Measurements from ENCODE around the gene ZSCAN5A.
"Not testable (repeated sequence)": the region's sequence is repeated elsewhere in the genome, so short reads cannot be mapped to it uniquely, and the experiment has no call there.

The ZSCAN5A gene

DNA sequence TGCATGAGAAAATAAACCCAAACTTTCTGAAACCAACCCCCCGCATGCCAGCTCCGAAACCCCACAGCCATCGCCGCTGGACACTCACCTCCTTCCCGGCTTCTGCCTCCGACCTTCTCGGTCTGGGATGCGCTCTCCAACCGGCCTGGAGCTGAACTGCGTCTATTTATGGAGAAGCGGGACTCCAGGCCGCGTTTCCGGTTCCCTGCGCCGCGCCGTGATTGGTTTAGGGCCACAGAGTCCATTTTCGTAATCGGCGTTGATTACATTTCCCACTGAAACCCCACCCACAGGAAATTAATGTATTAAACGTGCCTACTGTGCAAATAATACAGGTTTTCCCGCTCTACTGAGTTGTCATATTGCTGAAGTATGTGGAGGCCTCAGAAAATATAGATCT lies 117.0 kb downstream of the ZSCAN5A start, which contains the start of gene ZSCAN5B:
Gene ZSCAN5B, minus strand, starts transcription at position 138 of the 400 bp plus-strand sequence. CDS start 4,731 bp downstream, outside the sequence.
- not testable (repeated sequence) for DNase-seq

DNA sequence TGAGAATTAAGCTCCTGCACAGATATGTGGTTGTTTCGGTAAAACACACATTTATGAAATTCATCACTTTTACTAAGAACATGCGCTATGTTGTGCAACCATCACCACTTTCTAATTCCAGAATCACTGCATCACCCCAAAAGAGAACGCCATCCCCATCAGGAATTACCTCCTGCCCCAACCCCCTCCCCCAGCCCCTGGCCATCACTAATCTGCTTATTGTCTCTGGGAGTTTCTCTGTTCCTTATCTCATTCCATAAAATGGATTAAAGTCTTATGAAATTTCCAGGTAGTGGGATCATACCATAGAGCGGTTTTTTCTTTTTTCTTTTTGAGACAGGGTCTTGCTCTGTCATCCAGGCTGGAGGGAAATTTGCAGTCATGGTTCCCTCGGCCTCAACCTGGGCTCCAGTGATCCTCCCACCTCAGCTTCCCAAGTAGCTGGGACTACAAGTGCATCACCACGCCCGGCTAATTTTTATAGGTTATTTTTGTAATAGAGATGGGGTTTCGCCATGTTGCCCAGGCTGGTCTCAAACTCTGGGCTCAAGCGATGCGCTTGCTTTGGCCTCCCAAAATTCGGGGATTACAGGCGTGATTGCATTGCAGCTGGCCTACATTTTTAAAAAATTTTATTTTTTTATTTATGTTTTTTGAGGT lies 120.5 kb downstream of the ZSCAN5A start:
- DNase-seq = no peak

DNA sequence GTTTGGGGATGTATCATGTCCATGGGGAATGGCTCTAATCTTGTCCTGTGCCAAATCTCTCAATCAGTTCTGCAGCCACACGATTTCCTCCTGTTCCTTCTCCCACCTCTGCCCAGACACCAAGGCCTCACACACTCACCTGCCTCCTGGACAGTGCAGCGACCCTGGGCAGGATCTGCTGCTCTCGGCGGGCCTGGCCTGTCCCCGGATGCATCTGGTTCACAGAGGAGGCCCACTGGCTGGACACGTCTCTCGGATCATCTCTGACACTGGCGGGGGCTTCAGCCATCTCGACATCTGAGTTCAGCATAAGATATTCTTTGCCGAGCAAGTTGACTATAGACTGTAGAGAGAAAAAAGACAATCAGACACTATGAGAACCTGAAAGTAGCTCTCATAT lies 122.9 kb downstream of the ZSCAN5A start:
- no peak for DNase-seq

DNA sequence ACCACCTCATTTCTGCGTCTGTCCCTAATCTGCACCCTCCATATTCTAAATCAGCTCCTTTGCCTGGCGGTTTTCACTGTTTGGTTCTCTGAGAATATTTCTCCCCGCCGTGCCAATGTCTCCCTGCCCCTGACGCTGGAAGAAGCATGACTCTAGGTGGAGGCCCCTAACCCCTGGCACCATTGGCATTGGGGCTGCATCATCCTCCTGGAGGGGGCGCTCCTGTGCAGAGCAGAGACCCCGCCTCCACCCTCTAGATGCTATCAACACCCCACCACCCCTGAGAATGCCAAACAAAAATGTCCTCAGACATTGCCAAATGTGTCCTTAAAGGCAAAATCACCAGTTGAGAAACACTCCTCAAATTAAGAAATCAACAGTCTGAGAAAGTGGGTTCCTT lies 123.5 kb downstream of the ZSCAN5A start:
- no peak for DNase-seq

DNA sequence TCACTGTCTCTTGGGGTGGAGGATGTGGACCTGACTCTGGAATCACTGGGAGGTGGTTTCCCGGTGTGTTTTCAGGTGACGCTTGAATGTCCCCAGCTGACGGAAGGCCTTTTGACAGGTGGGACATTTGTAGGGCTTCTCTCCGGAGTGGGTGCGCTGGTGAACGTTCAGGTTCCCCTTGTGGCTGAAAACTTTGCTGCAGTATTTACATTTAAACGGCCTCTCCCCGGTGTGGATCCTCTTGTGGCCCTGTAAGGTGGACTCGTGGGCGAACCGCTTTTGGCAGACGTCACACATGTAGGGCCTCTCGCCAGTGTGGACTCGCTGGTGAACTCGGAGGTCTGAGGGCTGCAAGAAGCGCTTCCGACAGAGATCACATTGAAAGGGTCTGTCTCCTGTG lies 124.9 kb downstream of the ZSCAN5A start:
- no peak for DNase-seq

DNA sequence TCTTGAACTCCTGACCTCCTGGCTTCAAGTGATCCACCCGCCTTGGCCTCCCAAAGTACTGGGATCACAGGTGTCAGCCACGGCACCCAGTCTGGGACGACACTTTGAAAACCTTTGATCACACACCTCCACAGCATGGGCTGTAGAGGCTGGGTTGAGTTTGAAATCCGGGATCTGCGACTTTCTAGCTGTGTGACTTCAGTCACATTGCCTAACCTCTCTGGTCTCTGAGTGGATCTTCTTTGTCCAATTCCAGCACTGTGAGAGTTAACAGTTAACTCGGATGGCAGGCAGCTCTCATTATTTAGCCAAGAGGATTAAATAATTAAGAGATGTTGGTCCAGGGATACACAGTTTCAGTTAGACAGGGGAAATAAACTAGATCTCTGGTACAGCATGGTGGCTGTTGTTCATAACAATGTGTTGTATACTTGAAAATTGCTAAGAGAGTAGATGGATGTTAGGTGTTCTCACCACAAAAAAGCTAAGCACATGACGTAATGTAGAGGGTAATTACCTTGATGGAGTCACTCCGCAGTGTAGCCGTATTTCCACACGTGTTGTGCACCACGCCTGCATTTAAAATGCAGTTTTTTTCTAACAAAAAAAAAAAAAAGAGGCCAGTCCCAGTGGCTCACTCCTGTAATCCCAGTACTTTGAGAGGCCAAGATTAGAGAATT lies 136.9 kb downstream of the ZSCAN5A start:
- no peak for DNase-seq

DNA sequence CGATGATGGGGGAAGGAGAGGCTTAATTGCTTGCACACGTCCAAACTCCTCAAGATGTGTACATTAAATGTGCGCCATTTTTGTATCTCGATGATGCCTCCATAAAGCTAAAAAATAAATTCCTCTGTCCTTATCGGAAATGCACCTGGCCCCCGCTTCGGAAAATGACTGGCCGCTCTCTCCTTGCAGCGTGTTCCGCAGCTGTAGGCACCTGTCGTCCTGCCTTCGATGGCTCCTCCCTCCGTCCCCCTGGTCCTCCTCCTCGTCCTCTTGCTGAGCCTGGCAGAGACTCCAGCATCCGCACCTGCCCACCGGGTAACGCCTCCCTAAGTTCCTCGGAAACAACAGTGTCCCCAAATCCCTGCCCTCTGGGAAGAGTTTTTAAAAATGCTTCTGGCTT lies 137.8 kb downstream of the ZSCAN5A start:
- no peak for DNase-seq

DNA sequence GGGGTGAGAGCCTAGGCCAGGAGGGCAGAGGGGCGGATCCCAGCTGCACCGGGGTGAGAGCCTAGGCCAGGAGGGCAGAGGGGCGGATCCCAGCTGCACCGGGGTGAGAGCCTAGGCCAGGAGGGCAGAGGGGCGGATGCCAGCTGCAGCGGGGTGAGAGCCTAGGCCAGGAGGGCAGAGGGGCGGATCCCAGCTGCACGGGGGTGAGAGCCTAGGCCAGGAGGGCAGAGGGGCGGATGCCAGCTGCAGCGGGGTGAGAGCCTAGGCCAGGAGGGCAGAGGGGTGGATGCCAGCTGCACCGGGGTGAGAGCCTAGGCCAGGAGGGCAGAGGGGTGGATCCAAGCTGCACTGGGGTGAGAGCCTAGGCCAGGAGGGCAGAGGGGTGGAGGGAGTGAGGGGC lies 138.3 kb downstream of the ZSCAN5A start:
- not testable (repeated sequence) for DNase-seq

DNA sequence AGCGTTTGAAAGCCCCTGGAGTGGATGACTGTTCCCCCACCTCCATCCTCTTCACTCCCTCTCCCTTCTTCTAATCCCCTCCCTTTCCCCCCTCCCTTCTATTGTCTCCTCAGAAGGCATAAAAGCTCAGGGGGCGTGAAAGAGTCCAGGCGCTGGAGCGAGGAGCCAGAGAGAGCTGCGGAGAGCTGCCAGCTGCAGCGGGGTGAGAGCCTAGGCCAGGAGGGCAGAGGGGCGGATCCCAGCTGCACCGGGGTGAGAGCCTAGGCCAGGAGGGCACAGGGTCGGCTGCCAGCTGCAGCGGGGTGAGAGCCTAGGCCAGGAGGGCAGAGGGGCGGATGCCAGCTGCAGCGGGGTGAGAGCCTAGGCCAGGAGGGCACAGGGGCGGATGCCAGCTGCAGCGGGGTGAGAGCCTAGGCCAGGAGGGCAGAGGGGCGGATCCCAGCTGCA lies 138.8 kb downstream of the ZSCAN5A start, which contains the start of gene GALP:
Gene GALP, plus strand, starts transcription at position 148 of the 447 bp plus-strand sequence. CDS start 1,101 bp downstream, outside the sequence.
- DNase-seq = not testable (repeated sequence)

DNA sequence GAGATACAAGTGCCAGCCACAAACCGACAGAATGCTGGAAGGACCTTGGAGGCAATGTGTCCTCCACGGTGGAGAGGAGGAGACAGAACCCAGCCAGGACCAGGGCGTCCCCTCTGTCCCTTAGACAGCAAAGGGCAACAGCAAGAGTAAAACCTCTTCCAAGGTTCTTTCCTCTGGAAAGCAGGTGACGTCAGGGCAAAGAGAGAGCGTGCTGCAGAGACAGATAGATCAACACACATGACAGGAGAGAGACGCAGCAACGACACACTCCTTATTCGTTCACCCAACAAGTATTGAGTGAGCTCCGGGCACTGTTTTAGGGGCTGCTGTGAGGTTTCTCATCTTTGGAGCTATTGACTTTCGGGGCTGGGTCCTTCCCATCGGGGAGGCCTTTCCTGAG lies 140.1 kb downstream of the ZSCAN5A start:
- no peak for DNase-seq

DNA sequence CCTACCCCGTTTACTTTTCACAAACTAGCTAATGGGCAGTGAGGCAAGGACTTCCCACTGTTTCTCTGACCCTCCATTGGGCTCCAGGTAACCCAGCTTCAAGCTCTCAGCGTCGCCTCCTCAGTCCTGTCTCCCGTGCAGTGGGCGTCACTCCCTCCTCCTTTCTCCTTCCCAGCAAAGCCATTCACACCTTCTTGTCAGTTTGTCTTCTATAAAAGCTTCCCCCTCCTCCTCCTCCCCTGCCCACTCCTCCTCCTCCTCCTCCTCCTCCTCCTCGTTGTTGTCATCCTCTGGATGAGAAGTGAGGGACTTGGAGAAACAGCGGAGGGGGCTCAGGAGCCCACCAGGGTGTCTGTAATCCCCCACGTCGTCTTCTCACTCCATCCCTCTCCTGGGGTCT lies 140.6 kb downstream of the ZSCAN5A start:
- no peak for DNase-seq

Data from EL (cell line).